ENCODE measurements around the gene METTL24.

DNA sequence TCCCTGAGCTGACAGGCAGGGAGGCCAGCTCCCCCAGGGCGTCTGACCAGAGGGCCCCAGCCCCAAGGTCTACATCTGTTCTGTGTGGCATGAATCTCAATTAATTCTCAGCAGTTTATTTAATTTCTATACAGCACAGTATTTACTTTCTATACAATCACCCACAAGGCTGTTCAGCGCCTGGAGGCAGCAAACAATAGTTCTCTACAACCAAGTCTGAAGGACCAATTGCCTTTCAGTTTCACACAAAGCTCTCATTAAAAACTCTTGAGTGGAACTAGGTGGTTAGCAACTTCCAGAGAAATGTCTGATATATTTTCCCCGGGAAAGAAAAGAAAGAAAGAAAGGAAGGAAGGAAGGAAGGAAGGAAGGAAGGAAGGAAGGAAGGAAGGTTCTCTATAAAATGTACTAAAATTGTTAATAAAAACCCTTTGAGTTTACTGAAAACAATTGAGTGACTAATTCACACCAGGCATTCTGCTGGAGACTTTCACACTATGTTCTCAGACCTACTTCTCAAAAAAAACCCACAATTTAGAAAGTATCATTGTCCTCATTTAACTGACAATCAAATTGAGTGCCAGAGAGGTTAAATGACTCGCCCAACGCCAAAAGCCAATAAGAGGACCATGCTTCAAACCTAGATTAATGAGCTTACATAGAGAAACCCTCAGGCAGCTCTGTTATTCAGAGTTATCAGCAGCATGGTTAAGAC is 62.5 kb downstream of the METTL24 start:
- TF ChIP-seq, protein P1, sequence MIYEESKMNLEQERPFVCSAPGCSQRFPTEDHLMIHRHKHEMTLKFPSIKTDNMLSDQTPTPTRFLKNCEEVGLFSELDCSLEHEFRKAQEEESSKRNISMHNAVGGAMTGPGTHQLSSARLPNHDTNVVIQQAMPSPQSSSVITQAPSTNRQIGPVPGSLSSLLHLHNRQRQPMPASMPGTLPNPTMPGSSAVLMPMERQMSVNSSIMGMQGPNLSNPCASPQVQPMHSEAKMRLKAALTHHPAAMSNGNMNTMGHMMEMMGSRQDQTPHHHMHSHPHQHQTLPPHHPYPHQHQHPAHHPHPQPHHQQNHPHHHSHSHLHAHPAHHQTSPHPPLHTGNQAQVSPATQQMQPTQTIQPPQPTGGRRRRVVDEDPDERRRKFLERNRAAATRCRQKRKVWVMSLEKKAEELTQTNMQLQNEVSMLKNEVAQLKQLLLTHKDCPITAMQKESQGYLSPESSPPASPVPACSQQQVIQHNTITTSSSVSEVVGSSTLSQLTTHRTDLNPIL (CRISPR knock-in tag; IDR thresholded peaks at IDR 0.05; ENCODE audit: low read depth): no peak
- TF ChIP-seq, protein P2, sequence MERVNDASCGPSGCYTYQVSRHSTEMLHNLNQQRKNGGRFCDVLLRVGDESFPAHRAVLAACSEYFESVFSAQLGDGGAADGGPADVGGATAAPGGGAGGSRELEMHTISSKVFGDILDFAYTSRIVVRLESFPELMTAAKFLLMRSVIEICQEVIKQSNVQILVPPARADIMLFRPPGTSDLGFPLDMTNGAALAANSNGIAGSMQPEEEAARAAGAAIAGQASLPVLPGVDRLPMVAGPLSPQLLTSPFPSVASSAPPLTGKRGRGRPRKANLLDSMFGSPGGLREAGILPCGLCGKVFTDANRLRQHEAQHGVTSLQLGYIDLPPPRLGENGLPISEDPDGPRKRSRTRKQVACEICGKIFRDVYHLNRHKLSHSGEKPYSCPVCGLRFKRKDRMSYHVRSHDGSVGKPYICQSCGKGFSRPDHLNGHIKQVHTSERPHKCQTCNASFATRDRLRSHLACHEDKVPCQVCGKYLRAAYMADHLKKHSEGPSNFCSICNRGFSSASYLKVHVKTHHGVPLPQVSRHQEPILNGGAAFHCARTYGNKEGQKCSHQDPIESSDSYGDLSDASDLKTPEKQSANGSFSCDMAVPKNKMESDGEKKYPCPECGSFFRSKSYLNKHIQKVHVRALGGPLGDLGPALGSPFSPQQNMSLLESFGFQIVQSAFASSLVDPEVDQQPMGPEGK (CRISPR knock-in tag; IDR thresholded peaks at IDR 0.05; ENCODE audit: borderline replicate concordance): no peak
- TF ChIP-seq ZFP3 (CRISPR knock-in tag; IDR thresholded peaks at IDR 0.05): no peak
- no peak for TF ChIP-seq ZFP30 (CRISPR knock-in tag; IDR thresholded peaks at IDR 0.05)
- TF ChIP-seq OSR1 (CRISPR knock-in tag; IDR thresholded peaks at IDR 0.05): no peak
- TF ChIP-seq ESRRG (CRISPR knock-in tag; IDR thresholded peaks at IDR 0.05): no peak
- TF ChIP-seq, protein P3, sequence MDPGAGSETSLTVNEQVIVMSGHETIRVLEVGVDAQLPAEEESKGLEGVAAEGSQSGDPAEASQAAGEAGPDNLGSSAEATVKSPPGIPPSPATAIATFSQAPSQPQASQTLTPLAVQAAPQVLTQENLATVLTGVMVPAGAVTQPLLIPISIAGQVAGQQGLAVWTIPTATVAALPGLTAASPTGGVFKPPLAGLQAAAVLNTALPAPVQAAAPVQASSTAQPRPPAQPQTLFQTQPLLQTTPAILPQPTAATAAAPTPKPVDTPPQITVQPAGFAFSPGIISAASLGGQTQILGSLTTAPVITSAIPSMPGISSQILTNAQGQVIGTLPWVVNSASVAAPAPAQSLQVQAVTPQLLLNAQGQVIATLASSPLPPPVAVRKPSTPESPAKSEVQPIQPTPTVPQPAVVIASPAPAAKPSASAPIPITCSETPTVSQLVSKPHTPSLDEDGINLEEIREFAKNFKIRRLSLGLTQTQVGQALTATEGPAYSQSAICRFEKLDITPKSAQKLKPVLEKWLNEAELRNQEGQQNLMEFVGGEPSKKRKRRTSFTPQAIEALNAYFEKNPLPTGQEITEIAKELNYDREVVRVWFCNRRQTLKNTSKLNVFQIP (CRISPR knock-in tag; IDR thresholded peaks at IDR 0.05; ENCODE audit: borderline replicate concordance, low read depth): no peak
- TF ChIP-seq, protein P4, sequence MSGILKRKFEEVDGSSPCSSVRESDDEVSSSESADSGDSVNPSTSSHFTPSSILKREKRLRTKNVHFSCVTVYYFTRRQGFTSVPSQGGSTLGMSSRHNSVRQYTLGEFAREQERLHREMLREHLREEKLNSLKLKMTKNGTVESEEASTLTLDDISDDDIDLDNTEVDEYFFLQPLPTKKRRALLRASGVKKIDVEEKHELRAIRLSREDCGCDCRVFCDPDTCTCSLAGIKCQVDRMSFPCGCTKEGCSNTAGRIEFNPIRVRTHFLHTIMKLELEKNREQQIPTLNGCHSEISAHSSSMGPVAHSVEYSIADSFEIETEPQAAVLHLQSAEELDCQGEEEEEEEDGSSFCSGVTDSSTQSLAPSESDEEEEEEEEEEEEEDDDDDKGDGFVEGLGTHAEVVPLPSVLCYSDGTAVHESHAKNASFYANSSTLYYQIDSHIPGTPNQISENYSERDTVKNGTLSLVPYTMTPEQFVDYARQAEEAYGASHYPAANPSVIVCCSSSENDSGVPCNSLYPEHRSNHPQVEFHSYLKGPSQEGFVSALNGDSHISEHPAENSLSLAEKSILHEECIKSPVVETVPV (CRISPR knock-in tag; IDR thresholded peaks at IDR 0.05): no peak
- TF ChIP-seq GLIS3 (CRISPR knock-in tag; IDR thresholded peaks at IDR 0.05): no peak
- TF ChIP-seq ZNF70 (CRISPR knock-in tag; IDR thresholded peaks at IDR 0.05): no peak

Data from SK-N-SH treated with all-trans-retinoic acid at 6 μM for 48 hours (cell line).